Superior temporal gyrus (tissue), 1 donor: ENCODE data around the gene CYP4F8.
"Not testable (repeated sequence)": the region's sequence is repeated elsewhere in the genome, so short reads cannot be mapped to it uniquely, and the experiment has no call there.

Experiments
- DNase-seq: peaks from one replicate; pipeline ENCODE4 v3.0.0-alpha.2; 2016; ENCODE audit errors: extremely low spot score

CYP4F8 gene

GRCh38 chr19:15644066-15644741 is 29.2 kb downstream of the CYP4F8 start:
- no peak for DNase-seq

GRCh38 chr19:15644816-15645215 is 29.8 kb downstream of the CYP4F8 start:
- no peak for DNase-seq

- no peak for DNase-seq
Observed at GRCh38 chr19:15649526-15649925, 34.5 kb downstream of the CYP4F8 start.

- not testable (repeated sequence) for DNase-seq
Observed at GRCh38 chr19:15650123-15650522, 35.1 kb downstream of the CYP4F8 start.

- no peak for DNase-seq
Observed at GRCh38 chr19:15651791-15652190, 36.8 kb downstream of the CYP4F8 start.

- no peak for DNase-seq
Observed at GRCh38 chr19:15652559-15653278, 37.7 kb downstream of the CYP4F8 start.

- no peak for DNase-seq
Observed at GRCh38 chr19:15656467-15656866, 41.4 kb downstream of the CYP4F8 start.

- no peak for DNase-seq
Observed at GRCh38 chr19:15663247-15663646, 48.2 kb downstream of the CYP4F8 start.

- DNase-seq = no peak
Observed at GRCh38 chr19:15666186-15666585, 51.2 kb downstream of the CYP4F8 start.

- no peak for DNase-seq
Observed at GRCh38 chr19:15666883-15667282, 51.9 kb downstream of the CYP4F8 start.

GRCh38 chr19:15669440-15669839 is 54.4 kb downstream of the CYP4F8 start:
- no peak for DNase-seq

GRCh38 chr19:15669891-15670290 is 54.9 kb downstream of the CYP4F8 start:
- no peak for DNase-seq

- DNase-seq = no peak
Observed at GRCh38 chr19:15671237-15671821, 56.3 kb downstream of the CYP4F8 start.

GRCh38 chr19:15671891-15672579 is 57.0 kb downstream of the CYP4F8 start:
- DNase-seq = no peak

- DNase-seq = no peak
Observed at GRCh38 chr19:15672580-15673175, 57.7 kb downstream of the CYP4F8 start, which contains the start of gene CYP4F12. Gene CYP4F12, plus strand, starts transcription at chr19:15673087. Its CDS starts 443 bp downstream, at chr19:15673530.

GRCh38 chr19:15673176-15673654 is 58.2 kb downstream of the CYP4F8 start:
- DNase-seq = no peak

- no peak for DNase-seq
Observed at GRCh38 chr19:15675560-15675959, 60.5 kb downstream of the CYP4F8 start.

- no peak for DNase-seq
Observed at GRCh38 chr19:15679089-15679488, 64.1 kb downstream of the CYP4F8 start.

- DNase-seq = not testable (repeated sequence)
Observed at GRCh38 chr19:15679865-15680264, 64.8 kb downstream of the CYP4F8 start.
